ENCODE data around the gene KCND3.

KCND3 gene

DNA sequence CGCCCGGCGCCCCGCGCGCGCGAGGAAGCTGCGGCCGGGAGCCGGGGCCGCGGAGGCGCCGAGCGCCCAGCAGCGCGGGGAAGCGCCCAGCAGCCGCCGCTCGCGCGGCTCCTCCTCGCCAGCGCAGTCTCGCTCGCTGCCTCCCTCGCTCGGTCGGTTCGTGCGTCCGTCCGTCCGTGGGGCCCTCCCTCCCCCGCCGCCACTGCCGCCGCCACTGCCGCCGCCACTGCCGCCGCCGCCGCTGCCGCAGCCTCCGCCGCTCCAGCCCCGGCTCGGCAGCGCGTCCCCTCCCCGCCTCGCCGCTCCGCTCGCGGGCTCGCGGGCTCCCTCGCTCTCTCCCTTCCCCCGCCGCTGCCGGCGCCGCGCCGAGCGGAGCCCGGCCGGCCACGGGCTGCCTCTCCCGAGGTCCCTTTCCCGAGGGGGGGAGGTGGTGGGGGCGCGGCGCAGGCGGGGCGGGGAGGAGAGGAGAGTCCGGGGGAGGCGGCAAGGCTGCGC, at the start of gene KCND3:
KCND3 (minus strand) TSS at position 138 of the 495 bp plus-strand sequence.
- DNase-seq (ENCODE audit: low spot score), result peak; percentile 6

DNA sequence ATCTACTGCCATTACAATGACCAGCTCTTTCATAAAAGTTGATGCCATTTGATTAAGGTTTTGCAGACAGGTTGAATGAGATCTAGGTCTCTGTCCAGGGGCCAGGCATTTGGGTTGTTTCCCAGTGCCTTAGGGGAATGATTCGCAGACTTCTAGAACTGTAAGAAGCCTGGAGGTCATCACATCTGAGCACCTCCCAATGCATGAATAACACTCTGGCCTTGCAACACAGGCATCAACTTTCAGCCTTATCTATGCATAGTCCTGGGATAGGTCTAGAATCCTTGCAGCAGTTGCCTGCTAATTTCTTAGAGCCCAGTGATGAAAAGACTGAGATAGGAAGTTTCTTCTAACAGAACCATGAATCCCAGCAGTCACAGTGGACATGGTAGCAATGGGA, 44.8 kb upstream of the KCND3 start:
- DNase-seq (ENCODE audit: low spot score), result no peak

DNA sequence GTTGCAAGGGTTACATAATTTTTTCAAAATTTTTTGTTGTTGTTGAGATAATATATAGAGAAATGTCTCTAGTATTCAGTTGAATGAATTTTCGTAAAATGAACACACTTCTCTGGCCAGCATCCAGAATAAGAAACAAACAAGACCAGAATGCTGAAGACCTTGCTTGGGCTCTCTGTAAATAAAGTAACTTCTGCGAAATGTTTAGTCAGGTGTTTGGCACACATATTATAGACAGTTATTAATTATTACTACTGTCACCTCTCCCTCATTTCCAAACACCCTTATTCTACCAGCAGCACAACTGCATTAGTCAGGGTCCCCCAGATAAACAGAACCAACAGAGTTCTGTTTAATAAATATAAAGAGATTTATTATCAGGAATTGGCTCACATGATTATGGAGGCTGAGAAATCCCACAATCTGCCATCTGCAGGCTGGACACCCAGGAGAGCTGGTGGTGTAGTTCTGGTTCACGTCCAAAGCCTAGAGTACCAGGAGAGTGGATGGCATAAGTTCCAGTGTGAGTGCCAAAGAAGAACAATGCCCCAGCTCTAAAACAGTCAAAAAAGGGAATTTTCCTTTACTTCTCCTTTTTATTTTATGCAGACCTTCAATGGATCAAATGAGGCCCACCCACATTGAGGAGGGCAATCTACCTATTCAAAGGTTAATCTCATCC, 44.1 kb upstream of the KCND3 start:
- DNase-seq (ENCODE audit: low spot score), result no peak

GRCh38 chr1:112030157-112030556, 40.7 kb upstream of the KCND3 start:
- no peak for DNase-seq (ENCODE audit: low spot score)

DNA sequence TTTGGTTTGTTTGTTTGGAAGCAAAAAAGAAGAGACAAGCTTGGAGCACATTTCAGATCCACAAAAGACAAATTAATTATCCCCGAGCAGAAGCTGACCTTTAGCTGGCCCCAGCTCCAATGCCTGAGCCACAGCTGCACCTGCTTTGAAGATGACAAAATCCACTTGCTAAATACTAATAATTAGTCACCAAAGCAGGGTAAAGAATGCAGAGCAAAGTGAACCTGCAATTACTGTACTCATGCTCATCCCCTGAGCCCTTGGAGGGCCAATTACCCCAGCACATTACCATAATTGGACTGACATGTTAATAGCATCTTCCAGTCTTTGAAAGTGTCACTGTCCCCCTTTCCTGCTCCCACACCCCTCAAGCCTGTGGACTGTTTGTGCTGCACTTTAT, 38.2 kb upstream of the KCND3 start:
- DNase-seq (ENCODE audit: low spot score), result no peak

DNA sequence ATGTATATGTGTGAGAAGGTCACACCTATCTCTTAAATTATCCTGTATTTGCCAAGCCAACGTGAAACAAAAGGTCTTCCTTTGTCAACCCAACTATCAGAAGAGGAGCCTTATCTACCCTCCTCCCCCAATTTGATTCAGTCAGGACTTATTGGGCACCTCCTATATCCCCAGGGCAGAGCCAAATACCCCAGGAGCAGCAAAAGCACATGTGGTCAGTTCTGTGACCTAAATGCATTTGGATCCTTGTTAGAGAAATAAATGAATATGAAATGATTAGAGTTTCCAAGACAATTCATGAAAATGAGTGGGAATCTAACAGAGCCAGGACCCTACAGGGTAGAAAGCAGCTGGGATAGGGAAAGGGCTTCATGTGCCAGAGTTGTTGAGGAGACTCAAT, 37.0 kb upstream of the KCND3 start:
- no peak for DNase-seq (ENCODE audit: low spot score)

DNA sequence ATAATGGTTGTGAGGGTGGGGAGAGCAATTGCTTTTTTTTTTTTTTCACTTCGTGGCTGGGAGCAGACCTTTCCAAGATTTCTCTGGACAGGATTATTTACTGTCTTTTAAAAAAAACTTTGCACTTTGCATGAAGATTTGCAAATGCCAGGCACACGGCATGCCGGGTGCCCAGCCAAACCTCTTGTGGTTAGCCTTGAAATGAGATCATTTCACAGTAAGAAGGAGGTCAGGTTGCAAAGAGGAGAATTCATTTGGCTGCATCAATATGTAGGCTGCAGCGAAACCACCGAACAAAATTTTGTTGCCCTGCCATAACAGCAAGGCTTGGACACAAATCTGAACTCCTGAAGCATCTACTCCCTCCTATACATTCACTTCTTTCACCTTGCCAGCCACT, 36.5 kb upstream of the KCND3 start:
- DNase-seq (ENCODE audit: low spot score), result no peak

GRCh38 chr1:112021263-112021662, 31.8 kb upstream of the KCND3 start:
- no peak for DNase-seq (ENCODE audit: low spot score)

GRCh38 chr1:112017183-112017582, 27.7 kb upstream of the KCND3 start:
- DNase-seq (ENCODE audit: low spot score), result no peak

GRCh38 chr1:112012823-112013222, 23.4 kb upstream of the KCND3 start:
- DNase-seq (ENCODE audit: low spot score), result no peak

DNA sequence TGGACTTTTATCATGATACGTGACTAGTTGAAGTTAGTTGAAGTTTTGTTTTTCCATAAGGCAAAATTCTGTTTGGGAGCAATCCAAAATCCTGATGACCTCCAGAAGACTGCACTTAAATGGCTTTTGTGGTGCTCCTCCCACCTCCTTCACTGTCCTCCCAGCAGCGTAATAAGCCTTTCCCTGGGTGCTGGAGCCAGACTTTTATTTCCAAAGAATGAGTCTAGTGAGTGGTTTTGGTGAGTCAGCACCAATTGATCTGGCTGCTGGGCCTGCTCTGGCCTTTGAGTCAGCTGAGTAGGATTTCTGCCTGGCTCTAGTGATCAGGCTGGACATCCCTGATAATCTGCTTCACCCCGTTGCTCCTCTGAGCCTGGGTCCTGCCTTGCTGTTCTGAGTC, 21.7 kb upstream of the KCND3 start:
- peak; percentile 11 for DNase-seq (ENCODE audit: low spot score)

GRCh38 chr1:112007169-112007568, 17.7 kb upstream of the KCND3 start:
- no peak for DNase-seq (ENCODE audit: low spot score)

DNA sequence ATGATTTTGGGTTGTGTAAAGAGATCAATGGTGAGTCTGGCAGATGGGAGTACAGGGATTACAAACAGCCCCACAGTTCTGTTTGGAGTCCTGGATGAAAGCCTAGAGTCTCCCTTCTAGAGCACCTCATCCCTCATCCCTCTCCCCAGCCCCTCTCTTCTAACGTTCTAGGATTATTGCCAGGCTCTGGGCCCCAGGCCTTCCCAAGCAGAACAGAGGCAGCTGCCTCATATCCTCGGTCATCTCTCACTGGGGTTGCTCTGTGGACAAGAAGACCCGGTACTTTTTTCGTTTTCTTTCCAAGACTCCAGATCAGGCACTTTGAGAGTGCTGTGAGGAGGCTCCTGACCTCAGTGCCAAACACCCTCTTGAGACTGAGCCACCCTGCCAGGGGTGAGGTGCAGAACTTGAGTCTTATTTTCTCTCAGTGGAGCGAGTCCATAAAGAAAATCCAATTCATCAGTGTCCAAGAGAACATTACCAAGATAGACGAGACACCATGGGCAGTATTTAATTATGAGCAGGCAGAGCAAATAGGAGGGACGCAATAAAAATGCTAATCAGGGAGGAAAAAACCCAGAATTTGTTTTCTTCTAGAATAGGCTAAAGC, 17.1 kb upstream of the KCND3 start:
- no peak for DNase-seq (ENCODE audit: low spot score)

DNA sequence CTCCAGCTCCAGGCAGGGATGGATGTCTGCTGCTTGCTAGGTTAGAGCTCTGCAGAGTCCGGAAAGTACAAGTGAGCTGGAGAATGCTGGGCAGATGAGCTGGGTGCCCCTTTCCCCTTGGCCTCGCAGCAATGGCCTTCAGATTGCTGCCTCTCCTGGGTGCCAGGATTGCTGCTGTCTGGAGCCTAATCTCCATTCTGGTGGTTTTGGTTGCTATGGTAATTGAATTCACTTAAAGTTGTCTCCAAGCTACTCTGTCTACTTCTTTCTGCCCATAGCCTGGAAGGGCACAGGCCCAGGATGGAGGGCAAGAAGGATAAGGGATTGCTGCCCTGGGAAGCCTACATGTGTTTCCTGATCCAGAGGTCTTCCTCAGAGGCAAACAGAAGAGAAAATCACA, 14.6 kb upstream of the KCND3 start:
- DNase-seq (ENCODE audit: low spot score), result no peak

GRCh38 chr1:112002514-112002913, 13.0 kb upstream of the KCND3 start:
- DNase-seq (ENCODE audit: low spot score), result no peak

- no peak for DNase-seq (ENCODE audit: low spot score)
Observed at GRCh38 chr1:112001436-112001835, 12.0 kb upstream of the KCND3 start.

DNA sequence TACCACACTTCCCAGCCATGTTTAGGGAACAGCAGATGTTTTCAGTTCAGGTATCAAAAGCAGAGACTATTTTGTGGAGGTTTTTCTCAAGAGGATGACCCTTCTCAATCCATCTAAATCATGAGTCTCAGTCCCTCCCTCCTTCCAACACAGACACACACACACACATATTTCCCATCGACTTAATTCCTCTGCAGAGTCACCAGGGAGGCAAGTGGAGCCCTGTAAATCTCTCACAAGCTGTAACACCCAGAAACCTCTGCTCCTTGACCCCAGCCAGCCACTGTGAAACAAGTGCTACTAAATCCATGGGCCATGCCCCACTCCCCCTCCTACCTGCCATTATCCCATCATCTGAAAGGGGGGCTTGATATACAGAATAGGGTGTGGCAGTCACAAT, 10.6 kb upstream of the KCND3 start:
- no peak for DNase-seq (ENCODE audit: low spot score)

DNA sequence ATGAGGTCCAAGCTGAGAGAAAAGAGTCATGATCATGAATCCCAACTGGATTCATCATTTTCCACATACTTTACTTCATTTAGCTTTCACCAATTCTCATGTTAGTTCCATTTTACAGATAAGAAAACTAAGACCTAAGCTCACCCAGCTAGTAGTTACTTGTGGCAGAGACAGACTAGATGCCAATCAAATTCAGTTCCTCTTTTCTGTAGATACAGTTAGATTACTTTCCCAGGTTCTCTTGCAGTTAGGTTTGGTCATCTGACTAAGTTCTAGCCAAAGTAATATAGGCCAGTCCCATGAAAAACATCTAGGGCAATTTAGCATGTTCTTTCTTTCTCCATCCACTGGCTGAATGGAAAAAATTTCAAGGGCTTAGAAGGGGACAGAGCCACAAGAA, 8.9 kb upstream of the KCND3 start:
- no peak for DNase-seq (ENCODE audit: low spot score)

GRCh38 chr1:111992476-111992875, 3.0 kb upstream of the KCND3 start:
- DNase-seq (ENCODE audit: low spot score), result no peak

- peak; percentile 78 for DNase-seq (ENCODE audit: low spot score)
Observed at GRCh38 chr1:111990878-111991718, 1.6 kb upstream of the KCND3 start.

DNA sequence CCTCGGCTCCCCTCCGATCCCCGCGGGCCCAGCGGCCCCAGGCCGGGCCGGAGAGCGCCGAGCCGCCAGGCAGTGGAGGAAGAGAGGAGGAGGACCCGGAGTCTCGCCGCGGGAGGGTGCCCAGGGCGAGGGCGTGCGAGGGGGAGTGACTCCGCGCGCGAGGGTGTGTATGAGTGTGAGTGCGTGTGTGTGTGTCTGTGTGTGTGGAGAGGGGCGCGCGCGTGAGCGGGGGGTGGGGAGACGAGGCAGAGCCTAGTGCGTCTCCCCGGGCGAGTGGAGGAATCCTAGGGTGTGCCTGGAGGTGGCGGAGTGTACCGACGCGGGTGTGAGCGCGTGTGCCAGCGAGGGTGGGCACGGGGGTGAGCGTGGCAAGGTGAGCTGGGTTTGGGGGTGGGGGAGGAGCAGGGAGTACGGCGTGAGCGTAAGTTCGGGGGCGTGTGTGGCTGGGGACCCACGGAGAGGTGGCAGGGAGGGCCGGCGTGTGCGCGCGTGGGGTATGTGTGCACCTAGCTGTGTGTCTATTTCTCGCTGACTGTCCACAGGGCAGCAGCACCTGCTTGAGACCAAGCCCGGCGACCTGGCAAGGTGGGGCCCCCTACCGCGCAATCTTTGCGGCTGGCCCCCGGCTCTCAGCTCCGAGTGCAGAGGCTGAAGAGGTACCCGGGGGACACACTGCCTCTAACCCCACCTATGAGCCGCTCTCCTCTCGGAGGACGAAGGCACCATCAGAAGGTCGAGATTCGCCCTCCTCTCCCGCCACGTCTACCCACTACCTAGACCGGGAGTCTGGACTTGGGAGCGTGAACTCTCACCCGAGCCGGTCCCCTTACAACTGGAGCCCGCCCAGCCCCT, 784 bp upstream of the KCND3 start:
- peak; percentile 6 for DNase-seq (ENCODE audit: low spot score)
